PC-3 (cell line): ENCODE results near the gene UBAC1. TPM values are rescaled to one million over a fixed set of nuclear protein-coding genes. Genes with fewer than 3 reads are reported as not detected.

Experiments
- ATAC-seq: fragments of 200-7000 bp; cut with Tn5 transposase; 2 replicates; pipeline ENCODE4 v1.9.1; 2020; ENCODE audit warnings: mild to moderate bottlenecking, moderate library complexity
- BruUV-seq: library from RNA; stranded (reverse); fragments of 400-500 nt; replicated peaks from 2 replicates; lab custom pipeline; 2021; lab: Mats Ljungman, UMichigan
- CTCF ChIA-PET: fragments of 300-600 bp; sonication (Branson Sonifier 250); formaldehyde crosslinking; loops from one replicate; lab custom pipeline; 2022; ENCODE audit warnings: antibody characterized with exemption; lab: Charles Lee
- POLR2A ChIA-PET: fragments of 300-600 bp; sonication (Branson Sonifier 250); formaldehyde crosslinking; loops from one replicate; lab custom pipeline; 2022; ENCODE audit warnings: antibody characterized with exemption; ENCODE audit not compliant: unreplicated experiment; lab: Charles Lee
- DNase-seq: peaks from one replicate; pipeline ENCODE4 v3.0.0-alpha.2; 2015
- H2AFZ ChIP-seq: fragments of 300-600 bp; sonication (generic); 2 replicates; pipeline ENCODE4 v1.6.0; 2016; ENCODE audit warnings: antibody characterized with exemption, low read length
- H3F3A ChIP-seq: fragments of 300-600 bp; sonication (generic); one replicate; pipeline ENCODE4 v1.6.0; 2017; ENCODE audit warnings: antibody characterized with exemption, low read length, control low read depth, mild to moderate bottlenecking; ENCODE audit not compliant: unreplicated experiment
- H3K27ac ChIP-seq: fragments of 300-600 bp; sonication (generic); 2 replicates; pipeline ENCODE4 v1.5.1; 2016; ENCODE audit warnings: mild to moderate bottlenecking, low read length
- H3K27me3 ChIP-seq: fragments of 300-600 bp; sonication (generic); 2 replicates; pipeline ENCODE4 v1.6.1; 2016; ENCODE audit warnings: low read length, mixed read lengths
- H3K36me3 ChIP-seq: fragments of 300-600 bp; sonication (generic); 2 replicates; pipeline ENCODE4 v1.6.1; 2016; ENCODE audit warnings: low read depth, mixed run types, low read length, mixed read lengths
- H3K4me1 ChIP-seq: fragments of 300-600 bp; sonication (generic); 2 replicates; pipeline ENCODE4 v1.5.1; 2016; ENCODE audit warnings: low read length; ENCODE audit not compliant: insufficient read depth
- H3K4me2 ChIP-seq: fragments of 300-600 bp; sonication (generic); 2 replicates; pipeline ENCODE4 v1.6.0; 2016; ENCODE audit warnings: low read length
- H3K4me3 ChIP-seq: fragments of 300-600 bp; sonication (generic); 2 replicates; pipeline ENCODE4 v1.5.1; 2016; ENCODE audit warnings: mild to moderate bottlenecking, low read length, mixed read lengths
- H3K79me2 ChIP-seq: fragments of 300-600 bp; sonication (generic); 2 replicates; pipeline ENCODE4 v1.6.1; 2017; ENCODE audit warnings: low read length, mixed read lengths
- H3K9ac ChIP-seq: fragments of 300-600 bp; sonication (generic); 2 replicates; pipeline ENCODE4 v1.6.0; 2016; ENCODE audit warnings: mild to moderate bottlenecking, low read length
- H3K9me2 ChIP-seq: fragments of 300-600 bp; sonication (generic); replicated peaks from 2 replicates; pipeline ENCODE4 v1.6.1; 2016; ENCODE audit warnings: mixed run types, low read length, mixed read lengths
- H3K9me3 ChIP-seq: fragments of 300-600 bp; sonication (generic); 2 replicates; pipeline ENCODE4 v1.6.1; 2016; ENCODE audit warnings: low read length, mixed read lengths
- H4K20me1 ChIP-seq: fragments of 300-600 bp; sonication (generic); 2 replicates; pipeline ENCODE4 v1.6.1; 2016; ENCODE audit warnings: low read length, mixed read lengths
- CTCF ChIP-seq: fragments of 300-600 bp; sonication (generic); conservative IDR thresholded peaks from 2 replicates; pipeline ENCODE4 v1.5.1; 2017; ENCODE audit warnings: antibody characterized with exemption, low read depth, mild to moderate bottlenecking, low read length
- EZH2 ChIP-seq: fragments of 300-600 bp; sonication (generic); IDR thresholded peaks from one replicate; pipeline ENCODE4 v1.6.1; 2017; ENCODE audit warnings: antibody characterized with exemption, mild to moderate bottlenecking, low read length; ENCODE audit not compliant: unreplicated experiment
- EZH2phosphoT487 ChIP-seq: fragments of 300-600 bp; sonication (generic); IDR thresholded peaks from 2 replicates; pipeline ENCODE4 v1.6.1; 2018; ENCODE audit warnings: mild to moderate bottlenecking, antibody characterized with exemption, low read length, borderline replicate concordance
- intact Hi-C: fragments of 100-400 bp; cut with micrococcal nuclease; formaldehyde crosslinking; loops from 2 replicates; pipeline ENCODE4 v1.9.0; 2023
- total RNA-seq: library from RNA; depleted of rRNA; stranded (reverse); fragments of >200 nt; gene quantifications from 2 replicates; pipeline ENCODE4 v1.2.3, GENCODE V29; 2014

The UBAC1 gene
- total RNA-seq, 1 experiment from 2014 or later, result 77.3 TPM

- Histone ChIP-seq H3K4me2 (peak overlapping the region; percentile 64), H3K36me3 (no peaks in the 10 kb centered on the region), H3K27ac (peak overlapping the region; percentile 75), H3K27me3 (no peaks in the 10 kb centered on the region), H3K79me2 (no peaks in the 10 kb centered on the region), H3K9me2 (no peaks in the 10 kb centered on the region), H3K4me1 (peaks cover 17% of the 10 kb centered on the region), H2AFZ (0 out of 2 replicates have a peak overlapping the region, but pooled peaks have one; percentile 41), H3K9ac (peak overlapping the region; percentile 35), H3K9me3 (no peaks in the 10 kb centered on the region), H3K4me3 (no peak overlapping the region), H3F3A (no peaks in the 10 kb centered on the region), H4K20me1 (no peaks in the 10 kb centered on the region)
- intact Hi-C loops, result loop anchor here (2.0 kb wide), 1 partner anchor 26 kb away; no protein-coding TSS in a partner anchor
- DNase-seq (peak; percentile 95), ATAC-seq (peak; percentile 98)
- POLR2A ChIA-PET, result no interaction called here
- TF ChIP-seq EZH2 (no peak), EZH2phosphoT487 (no peak), CTCF (no peak)
- no TSS peak for BruUV-seq
- CTCF ChIA-PET, result no interaction called here
Observed at GRCh38 chr9:135926402-135927194, 34.6 kb downstream of the UBAC1 start.

GRCh38 chr9:135925496-135926133 is 35.6 kb downstream of the UBAC1 start:
- Histone ChIP-seq H3K79me2 (no peaks in the 10 kb centered on the region), H3K36me3 (no peaks in the 10 kb centered on the region)

More at GRCh38 chr9:135925496-135926133, 35.6 kb downstream of the UBAC1 start:
- Histone ChIP-seq H3K9me3 (no peaks in the 10 kb centered on the region), H3K4me3 (no peak overlapping the region), H3K9me2 (no peaks in the 10 kb centered on the region), H3K27me3 (no peaks in the 10 kb centered on the region), H2AFZ (no peak overlapping the region), H4K20me1 (no peaks in the 10 kb centered on the region), H3K4me2 (no peak overlapping the region), H3K4me1 (peaks cover 17% of the 10 kb centered on the region), H3K9ac (no peak overlapping the region), H3F3A (no peaks in the 10 kb centered on the region), H3K27ac (no peak overlapping the region)
- no peak for ATAC-seq
- BruUV-seq, result no TSS peak
- CTCF ChIA-PET, result no interaction called here
- no peak for DNase-seq
- TF ChIP-seq CTCF (no peak), EZH2phosphoT487 (no peak), EZH2 (no peak)
- intact Hi-C loops, result loop anchor here (2.0 kb wide), 1 partner anchor 27 kb away; no protein-coding TSS in a partner anchor
- POLR2A ChIA-PET, result no interaction called here
